ENCODE results near the gene RGS7.
"Not testable (repeated sequence)": the region's sequence is repeated elsewhere in the genome, so short reads cannot be mapped to it uniquely, and the experiment has no call there.

- TF ChIP-seq CTCF (IDR thresholded peaks at IDR 0.05; ENCODE audit: poor library complexity); EZH2 (IDR thresholded peaks at IDR 0.05; ENCODE audit: borderline replicate concordance): not testable (repeated sequence)
Observed at GRCh38 chr1:240734705-240735104, 622.3 kb downstream of the RGS7 start.

Measured in hepatocyte (in vitro differentiated cells).